GM12878 (cell line): ENCODE data around the gene SEC24C. TPM values are rescaled to one million over a fixed set of nuclear protein-coding genes. Genes with fewer than 3 reads are reported as not detected.
A peak's percentile ranks its signal among the peaks of the same experiment; 100 is the strongest.

ENCODE experiments used
- ATAC-seq: fragments of 200-7000 bp; cut with Tn5 transposase; 3 replicates; pipeline ENCODE4 v1.9.1; 2020; ENCODE audit warnings: mild to moderate bottlenecking, moderate library complexity
- BruUV-seq: library from RNA; stranded (reverse); fragments of 400-500 nt; replicated peaks from 2 replicates; lab custom pipeline; 2021; lab: Mats Ljungman, UMichigan
- CTCF ChIA-PET: fragments of 300-600 bp; sonication (Branson Sonifier 250); formaldehyde crosslinking; extraction: SDS; loops from one replicate; lab custom pipeline; 2021; ENCODE audit warnings: inconsistent platforms; lab: Yijun Ruan, JAX
- POLR2A ChIA-PET: fragments of 350-600 bp; formaldehyde crosslinking; extraction: SDS; loops from one replicate; lab custom pipeline; 2021; ENCODE audit warnings: inconsistent platforms; lab: Charles Lee
- RAD21 ChIA-PET: fragments of 300-600 bp; sonication (Branson Sonifier 250); formaldehyde crosslinking; loops from one replicate; lab custom pipeline; 2023; ENCODE audit warnings: antibody characterized with exemption; ENCODE audit not compliant: unreplicated experiment; lab: Charles Lee
- SMC1A ChIA-PET: fragments of 300-600 bp; sonication (Branson Sonifier 250); formaldehyde crosslinking; loops from one replicate; lab custom pipeline; 2023; ENCODE audit not compliant: unreplicated experiment, uncharacterized antibody; lab: Charles Lee
- DNase-seq: peaks from one replicate; pipeline ENCODE4 v3.0.0-alpha.2; 2011; ENCODE audit warnings: low read depth, low spot score
- FAIRE-seq: peaks from 3 replicates; lab custom pipeline; 2011; peaks lifted over from hg19 to GRCh38; lab: Jason Lieb, UNC
- H2AFZ ChIP-seq: 2 replicates; pipeline ENCODE4 v1.6.0; 2011; ENCODE audit warnings: low read depth, low read length, control low read depth; ENCODE audit not compliant: control insufficient read depth
- H3K27ac ChIP-seq: 2 replicates; pipeline ENCODE4 v1.5.1; 2011; ENCODE audit warnings: control low read depth; ENCODE audit not compliant: control insufficient read depth, insufficient read depth
- H3K27me3 ChIP-seq, 2 experiments: replicated peaks in 1 of 2; 2 replicates each; pipeline versions ENCODE4 v1.6.0 to v1.6.1; 2011; ENCODE audit warnings: low read length in 1 of 2; ENCODE audit not compliant: control insufficient read depth in 2 of 2, insufficient read depth in 2 of 2
- H3K36me3 ChIP-seq, 2 experiments: 2 replicates each; pipeline ENCODE4 v1.5.1; 2011; ENCODE audit warnings: low read length in 1 of 2; ENCODE audit not compliant: control insufficient read depth in 2 of 2, insufficient read depth in 2 of 2
- H3K4me1 ChIP-seq: 2 replicates; pipeline ENCODE4 v1.6.1; 2011; ENCODE audit warnings: mild to moderate bottlenecking, low read length, moderate library complexity, mixed read lengths; ENCODE audit not compliant: control insufficient read depth, insufficient read depth
- H3K4me2 ChIP-seq: 2 replicates; pipeline ENCODE4 v1.6.0; 2011; ENCODE audit warnings: control low read depth; ENCODE audit not compliant: control insufficient read depth, insufficient read depth
- H3K4me3 ChIP-seq: fragments of 200-600 bp; sonication (generic); 2 replicates; pipeline ENCODE4 v1.5.1; 2016
- H3K79me2 ChIP-seq: 2 replicates; pipeline ENCODE4 v1.6.0; 2011; ENCODE audit warnings: low read length; ENCODE audit not compliant: control insufficient read depth, insufficient read depth
- H3K9ac ChIP-seq: 2 replicates; pipeline ENCODE4 v1.8.0; 2011; ENCODE audit warnings: low read length, control low read depth, mixed read lengths; ENCODE audit not compliant: control insufficient read depth, insufficient read depth
- H3K9me3 ChIP-seq: replicated peaks from 3 replicates; pipeline ENCODE4 v1.5.1; 2011; ENCODE audit warnings: mild to moderate bottlenecking, low read length; ENCODE audit not compliant: control insufficient read depth, insufficient read depth
- H4K20me1 ChIP-seq: 2 replicates; pipeline ENCODE4 v1.6.0; 2011; ENCODE audit not compliant: control insufficient read depth, insufficient read depth
- BACH1 ChIP-seq: fragments of 450-650 bp; IDR thresholded peaks from 2 replicates; pipeline ENCODE4 v1.6.1; 2017; ENCODE audit warnings: mild to moderate bottlenecking, borderline replicate concordance
- BHLHE40 ChIP-seq, 2 experiments: fragments of 450-650 bp in 1 of 2; IDR thresholded peaks; 2 replicates each; pipeline ENCODE4 v1.6.1; 2011 to 2017; ENCODE audit warnings: low read depth in 2 of 2, borderline replicate concordance in 1 of 2, improper control_type of control experiment in 1 of 2, low read length in 1 of 2, mild to moderate bottlenecking in 1 of 2
- CEBPB ChIP-seq, 2 experiments: fragments of 150-350 bp in 1 of 2; IDR thresholded peaks; 2 replicates each; pipeline ENCODE4 v1.6.1; 2012 to 2014; ENCODE audit warnings: low read depth in 2 of 2, low read length in 2 of 2, borderline replicate concordance in 1 of 2, inconsistent platforms in 1 of 2
- CREB1 ChIP-seq: IDR thresholded peaks from 2 replicates; pipeline ENCODE4 v1.6.1; 2012; ENCODE audit warnings: low read depth, mild to moderate bottlenecking, inconsistent platforms
- EED ChIP-seq: sonication (generic); IDR thresholded peaks from 2 replicates; pipeline ENCODE4 v1.6.1; 2016; ENCODE audit warnings: antibody characterized with exemption, low read depth
- EP300 ChIP-seq, 2 experiments: fragments of 150-350 bp in 1 of 2; IDR thresholded peaks; 2 replicates each; pipeline ENCODE4 v1.6.1; 2011 to 2012; ENCODE audit warnings: low read depth in 2 of 2, low read length in 2 of 2, borderline replicate concordance in 1 of 2, improper control_type of control experiment in 1 of 2, inconsistent platforms in 1 of 2; ENCODE audit not compliant: control insufficient read depth in 1 of 2
- FOS ChIP-seq: IDR thresholded peaks from 3 replicates; pipeline ENCODE4 v1.6.1; 2011; ENCODE audit warnings: borderline replicate concordance; ENCODE audit not compliant: insufficient read length; ENCODE audit errors: extremely low read depth
- HCFC1 ChIP-seq: fragments of 150-350 bp; IDR thresholded peaks from 2 replicates; pipeline ENCODE4 v1.6.1; 2014; ENCODE audit warnings: low read length
- KDM1A ChIP-seq: fragments of 200-600 bp; sonication (generic); IDR thresholded peaks from 2 replicates; pipeline ENCODE4 v1.6.1; 2016; ENCODE audit warnings: borderline replicate concordance
- MEF2A ChIP-seq: IDR thresholded peaks from 2 replicates; pipeline ENCODE4 v1.6.1; 2011; ENCODE audit warnings: low read depth, mild to moderate bottlenecking, low read length, moderate library complexity; ENCODE audit not compliant: insufficient read depth
- MEF2B ChIP-seq: fragments of 450-650 bp; IDR thresholded peaks from 2 replicates; pipeline ENCODE4 v1.6.1; 2018; ENCODE audit warnings: mild to moderate bottlenecking, moderate library complexity; ENCODE audit not compliant: partially characterized antibody, poor library complexity, severe bottlenecking
- MTA2 ChIP-seq: fragments of 450-650 bp; IDR thresholded peaks from 2 replicates; pipeline ENCODE4 v1.6.1; 2016; ENCODE audit warnings: low read depth, mild to moderate bottlenecking, moderate library complexity
- NBN ChIP-seq: fragments of 450-650 bp; IDR thresholded peaks from 2 replicates; pipeline ENCODE4 v1.6.1; 2016
- NFIC ChIP-seq: IDR thresholded peaks from 2 replicates; pipeline ENCODE4 v1.6.1; 2012; ENCODE audit warnings: low read depth, mild to moderate bottlenecking, inconsistent platforms, low read length, moderate library complexity
- PKNOX1 ChIP-seq: fragments of 450-650 bp; IDR thresholded peaks from 2 replicates; pipeline ENCODE4 v1.6.1; 2016; ENCODE audit warnings: mild to moderate bottlenecking
- RELA ChIP-seq: fragments of 450-650 bp; IDR thresholded peaks from 2 replicates; pipeline ENCODE4 v1.8.0; 2014; ENCODE audit warnings: borderline replicate concordance; ENCODE audit not compliant: partially characterized antibody
- SIN3A ChIP-seq: IDR thresholded peaks from 2 replicates; pipeline ENCODE4 v1.6.1; 2012; ENCODE audit warnings: low read depth, low read length, improper control_type of control experiment
- STAT3 ChIP-seq: IDR thresholded peaks from 2 replicates; pipeline ENCODE4 v1.6.1; 2011; ENCODE audit warnings: low read depth, low read length, improper control_type of control experiment
- SUPT20H ChIP-seq: IDR thresholded peaks from 2 replicates; pipeline ENCODE4 v1.6.1; 2011; ENCODE audit warnings: low read depth, mild to moderate bottlenecking, low read length, moderate library complexity, borderline replicate concordance; ENCODE audit not compliant: control insufficient read depth
- TAF1 ChIP-seq: IDR thresholded peaks from 2 replicates; pipeline ENCODE4 v1.6.1; 2011; ENCODE audit warnings: mild to moderate bottlenecking, low read depth, low read length, borderline replicate concordance
- whole genome bisulfite sequencing: methylation state at CpG from one replicate; pipeline ENCODE4 v1.1.6; 2016; ENCODE audit warnings: low lambda C conversion rate; ENCODE audit not compliant: insufficient replicate concordance, insufficient coverage; ENCODE audit errors: missing lambda C conversion rate; 5-methylcytosine and 5-hydroxymethylcytosine counted together
- in situ Hi-C: fragments of 300-500 bp; cut with MboI; formaldehyde crosslinking; loops from 9 replicates; pipeline ENCODE4 v1.14.3; 2018; ENCODE audit warnings: mixed read lengths
- intact Hi-C: fragments of 100-400 bp; cut with micrococcal nuclease; formaldehyde crosslinking; loops from one replicate; pipeline ENCODE4 v1.14.2; 2022; ENCODE audit not compliant: unreplicated experiment
- polyA plus RNA-seq, 11 experiments: library from polyadenylated mRNA; depleted of rRNA in 4 of 11; unstranded in 6 of 11; stranded (reverse) in 5 of 11; fragments of >200 nt; fragmentation: Nextera tagmentation in 4 of 11; fragmentation: Illumina TruSeq in 1 of 11; extraction: Ambion mirVana in 4 of 11; extraction: Trizol in 1 of 11; gene quantifications; 1 replicate in 1 of 11; 2 replicates in 10 of 11; pipeline versions ENCODE4 v1.2.1 to v1.2.3, GENCODE V29; 2011 to 2016; ENCODE audit warnings: inconsistent platforms in 2 of 11, missing spikeins in 2 of 11, low read depth in 1 of 11
- total RNA-seq, 4 experiments: library from RNA; depleted of rRNA in 3 of 4; stranded (reverse); fragments of >200 nt in 3 of 4; fragmentation: Illumina TruSeq in 1 of 4; extraction: Trizol in 1 of 4; gene quantifications; 2 replicates each; pipeline versions ENCODE4 v1.2.1 to v1.2.3, GENCODE V29; 2013 to 2021
- TF ChIP-seq, protein P1 (sequence below): IDR thresholded peaks from 2 replicates; pipeline ENCODE4 v1.6.1; 2012; ENCODE audit warnings: low read depth, low read length, improper control_type of control experiment
- TF ChIP-seq, protein P2 (sequence below): fragments of 450-650 bp; IDR thresholded peaks from 2 replicates; pipeline ENCODE4 v1.6.1; 2017; ENCODE audit warnings: low read depth, mild to moderate bottlenecking, moderate library complexity

The SEC24C gene
- total and polyA plus RNA-seq, 10 of the 15 experiments (the other 5 are each of a cell fraction or from before 2014, with no cell fraction given), result 12.7 to 117 (median 73.8) TPM

DNA sequence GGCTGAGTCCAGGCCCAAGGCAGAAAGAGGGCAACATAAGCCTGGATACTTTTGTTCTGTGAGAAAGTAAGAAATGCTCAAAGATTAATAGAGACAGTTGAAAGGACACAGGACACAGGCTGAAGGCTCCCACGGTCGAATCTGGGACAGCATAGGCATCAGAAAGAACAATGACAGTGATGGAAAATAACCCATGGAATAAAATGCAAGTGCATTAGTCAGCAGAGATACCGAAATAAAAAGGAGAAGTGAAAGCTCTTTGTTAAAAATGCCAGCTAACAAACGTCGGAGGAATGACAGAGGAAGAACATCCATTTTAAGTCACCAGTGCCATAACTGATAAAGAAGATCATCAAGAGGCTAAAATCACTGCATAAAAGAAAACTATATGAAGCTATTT, 26.6 kb upstream of the SEC24C start:
- Histone ChIP-seq H3K9ac (peak overlapping the region; percentile 51; the same call in 1 of the 2 replicates), H3K27me3 (no peaks in the 10 kb centered on the region), H3K9me3 (no peaks in the 10 kb centered on the region), H3K27ac (peak overlapping the region; percentile 74), H2AFZ (peak overlapping the region; percentile 71), H3K4me2 (no peak overlapping the region), H3K4me1 (peaks cover 9% of the 10 kb centered on the region), H3K79me2 (no peaks in the 10 kb centered on the region), H4K20me1 (no peaks in the 10 kb centered on the region), H3K4me3 (no peak overlapping the region), H3K36me3 (peaks cover 3 to 13% of the 10 kb centered on the region in 2 experiments)
- BruUV-seq, result no TSS peak
- ChIA-PET POLR2A (interaction anchor here (1.3 to 4.2 kb wide), 3 partner anchors 13 to 41 kb away, joined by 4 to 15 read pairs (median 6); partner anchors contain the start of gene SEC24C), CTCF (interaction anchor here (0.9 to 2.0 kb wide), 4 partner anchors 13 to 188 kb away, joined by 3 to 7 read pairs (median 4); no protein-coding TSS in a partner anchor), RAD21 (interaction anchor here (0.9 to 1.9 kb wide), 9 partner anchors 12 to 188 kb away, joined by 3 to 7 read pairs (median 3); partner anchors contain the start of genes SEC24C and USP54), SMC1A (interaction anchor here (0.6 to 1.6 kb wide), 9 partner anchors 25 to 451 kb away, joined by 3 to 5 read pairs (median 3); partner anchors contain the start of gene SEC24C)
- DNase-seq (peak; percentile 42), FAIRE-seq (no peak), ATAC-seq (peak; percentile 83)
- WGBS, result under 1% methylated on average over 5 of the region's 5 CpGs
- in situ Hi-C loops, result no loop called here
- intact Hi-C loops, result no loop called here
- peak in 1 of 2 experiments; percentile 41; a peak in 1 of 4 replicates for TF ChIP-seq EP300 (IDR thresholded peaks at IDR 0.05; ENCODE audit: borderline replicate concordance in 1 of 2, control insufficient read depth in 1 of 2, low read depth in 2 of 2, low read length in 2 of 2)
- no peak for TF ChIP-seq CEBPB (IDR thresholded peaks at IDR 0.05; ENCODE audit: borderline replicate concordance in 1 of 2, low read depth in 2 of 2, low read length in 2 of 2)
- TF ChIP-seq PKNOX1, result peak; percentile 53; the same call in 1 of the 2 replicates
- peak; percentile 52; the same call in 1 of the 2 replicates for TF ChIP-seq NBN
- peak; percentile 95; the same call in 1 of the 2 replicates for TF ChIP-seq BACH1
- TF ChIP-seq EED, result peak; percentile 67
- no peak for TF ChIP-seq STAT3
- TF ChIP-seq SIN3A, result no peak
- TF ChIP-seq FOS, result no peak
- TF ChIP-seq RELA, result no peak
- TF ChIP-seq KDM1A, result no peak
- peak; percentile 43 for TF ChIP-seq MEF2B
- TF ChIP-seq, protein P1, sequence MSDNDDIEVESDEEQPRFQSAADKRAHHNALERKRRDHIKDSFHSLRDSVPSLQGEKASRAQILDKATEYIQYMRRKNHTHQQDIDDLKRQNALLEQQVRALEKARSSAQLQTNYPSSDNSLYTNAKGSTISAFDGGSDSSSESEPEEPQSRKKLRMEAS, result no peak
- TF ChIP-seq TAF1, result peak; percentile 34; the same call in 1 of the 2 replicates
- TF ChIP-seq, protein P2, sequence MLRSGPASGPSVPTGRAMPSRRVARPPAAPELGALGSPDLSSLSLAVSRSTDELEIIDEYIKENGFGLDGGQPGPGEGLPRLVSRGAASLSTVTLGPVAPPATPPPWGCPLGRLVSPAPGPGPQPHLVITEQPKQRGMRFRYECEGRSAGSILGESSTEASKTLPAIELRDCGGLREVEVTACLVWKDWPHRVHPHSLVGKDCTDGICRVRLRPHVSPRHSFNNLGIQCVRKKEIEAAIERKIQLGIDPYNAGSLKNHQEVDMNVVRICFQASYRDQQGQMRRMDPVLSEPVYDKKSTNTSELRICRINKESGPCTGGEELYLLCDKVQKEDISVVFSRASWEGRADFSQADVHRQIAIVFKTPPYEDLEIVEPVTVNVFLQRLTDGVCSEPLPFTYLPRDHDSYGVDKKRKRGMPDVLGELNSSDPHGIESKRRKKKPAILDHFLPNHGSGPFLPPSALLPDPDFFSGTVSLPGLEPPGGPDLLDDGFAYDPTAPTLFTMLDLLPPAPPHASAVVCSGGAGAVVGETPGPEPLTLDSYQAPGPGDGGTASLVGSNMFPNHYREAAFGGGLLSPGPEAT, result peak; percentile 72
- TF ChIP-seq BHLHE40 (IDR thresholded peaks at IDR 0.05; ENCODE audit: borderline replicate concordance in 1 of 2, low read depth in 2 of 2, low read length in 1 of 2), result no peak
- TF ChIP-seq CREB1, result no peak
- TF ChIP-seq MTA2, result peak; percentile 31; the same call in 1 of the 2 replicates
- no peak for TF ChIP-seq HCFC1
- no peak for TF ChIP-seq SUPT20H
- TF ChIP-seq MEF2A, result 0 out of 2 replicates have a peak, but pooled peaks have one; percentile 46
- peak; percentile 47; the same call in 1 of the 2 replicates for TF ChIP-seq NFIC
